SK-N-SH (cell line): ENCODE results near the gene MS4A18.

Experiments used
- EP300 ChIP-seq, 2 experiments: IDR thresholded peaks; 2 replicates each; pipeline versions ENCODE4 v1.4.0 to v1.6.1; 2012; ENCODE audit warnings: borderline replicate concordance in 1 of 2, low read depth in 1 of 2, low read length in 1 of 2
- EZH2phosphoT487 ChIP-seq: fragments of 200-600 bp; sonication (generic); IDR thresholded peaks from 2 replicates; pipeline ENCODE4 v1.6.1; 2017; ENCODE audit warnings: low read depth, mixed run types, mild to moderate bottlenecking, antibody characterized with exemption, moderate library complexity, borderline replicate concordance
- GABPA ChIP-seq: IDR thresholded peaks from 2 replicates; pipeline ENCODE4 v1.4.0; 2012; ENCODE audit warnings: low read depth, mild to moderate bottlenecking
- RAD21 ChIP-seq: IDR thresholded peaks from 2 replicates; pipeline ENCODE4 v1.6.1; 2012; ENCODE audit warnings: mild to moderate bottlenecking, low read length
- RCOR1 ChIP-seq: fragments of 150-350 bp; IDR thresholded peaks from 2 replicates; pipeline ENCODE4 v1.6.1; 2017; ENCODE audit warnings: antibody characterized with exemption, low read length
- SIN3A ChIP-seq: IDR thresholded peaks from 2 replicates; pipeline ENCODE4 v1.6.1; 2012; ENCODE audit warnings: low read depth, mild to moderate bottlenecking, low read length, moderate library complexity, borderline replicate concordance
- SMC3 ChIP-seq: IDR thresholded peaks from 2 replicates; pipeline ENCODE4 v1.6.1; 2012; ENCODE audit warnings: low read depth, low read length, improper control_type of control experiment
- TAF1 ChIP-seq: IDR thresholded peaks from 2 replicates; pipeline ENCODE4 v1.6.1; 2012; ENCODE audit warnings: low read depth, mild to moderate bottlenecking, low read length, moderate library complexity, borderline replicate concordance
- TCF12 ChIP-seq: IDR thresholded peaks from 2 replicates; pipeline ENCODE4 v1.4.0; 2012
- TF ChIP-seq, protein P1 (sequence below): fragments of 200-600 bp; sonication (generic); IDR thresholded peaks from 2 replicates; pipeline ENCODE4 v1.6.1; 2017; ENCODE audit warnings: antibody characterized with exemption, mild to moderate bottlenecking, moderate library complexity
- TF ChIP-seq, protein P2 (sequence below): IDR thresholded peaks from 2 replicates; pipeline ENCODE4 v1.6.1; 2012; ENCODE audit warnings: mild to moderate bottlenecking, low read depth, low read length, moderate library complexity
- TF ChIP-seq, protein P3 (sequence below): fragments of 150-350 bp; IDR thresholded peaks from 2 replicates; pipeline ENCODE4 v1.6.1; 2016; ENCODE audit warnings: mild to moderate bottlenecking, low read depth, low read length

DNA sequence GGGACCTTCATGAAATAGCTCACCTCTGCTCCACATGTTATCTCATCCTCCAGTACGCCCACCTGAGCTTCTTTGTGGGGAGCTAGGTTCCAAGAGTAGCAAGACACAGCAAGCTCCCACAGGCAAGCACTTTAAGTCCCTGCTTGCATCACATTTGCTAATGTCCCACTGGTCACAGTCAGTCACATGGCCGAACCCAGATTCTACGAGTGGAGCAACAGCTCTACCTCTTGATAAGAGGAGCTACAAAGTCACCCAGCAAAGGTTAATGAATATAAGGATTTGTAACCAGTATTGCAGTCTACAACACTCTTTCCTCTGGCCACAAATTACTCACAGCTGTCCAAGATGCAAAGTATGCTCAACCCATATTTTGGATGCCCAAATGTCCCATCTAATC, 16.9 kb downstream of the MS4A18 start:
- TF ChIP-seq, protein P1, sequence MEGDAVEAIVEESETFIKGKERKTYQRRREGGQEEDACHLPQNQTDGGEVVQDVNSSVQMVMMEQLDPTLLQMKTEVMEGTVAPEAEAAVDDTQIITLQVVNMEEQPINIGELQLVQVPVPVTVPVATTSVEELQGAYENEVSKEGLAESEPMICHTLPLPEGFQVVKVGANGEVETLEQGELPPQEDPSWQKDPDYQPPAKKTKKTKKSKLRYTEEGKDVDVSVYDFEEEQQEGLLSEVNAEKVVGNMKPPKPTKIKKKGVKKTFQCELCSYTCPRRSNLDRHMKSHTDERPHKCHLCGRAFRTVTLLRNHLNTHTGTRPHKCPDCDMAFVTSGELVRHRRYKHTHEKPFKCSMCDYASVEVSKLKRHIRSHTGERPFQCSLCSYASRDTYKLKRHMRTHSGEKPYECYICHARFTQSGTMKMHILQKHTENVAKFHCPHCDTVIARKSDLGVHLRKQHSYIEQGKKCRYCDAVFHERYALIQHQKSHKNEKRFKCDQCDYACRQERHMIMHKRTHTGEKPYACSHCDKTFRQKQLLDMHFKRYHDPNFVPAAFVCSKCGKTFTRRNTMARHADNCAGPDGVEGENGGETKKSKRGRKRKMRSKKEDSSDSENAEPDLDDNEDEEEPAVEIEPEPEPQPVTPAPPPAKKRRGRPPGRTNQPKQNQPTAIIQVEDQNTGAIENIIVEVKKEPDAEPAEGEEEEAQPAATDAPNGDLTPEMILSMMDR: no peak
- no peak for TF ChIP-seq SIN3A
- no peak for TF ChIP-seq RAD21
- no peak for TF ChIP-seq EP300 (IDR thresholded peaks at IDR 0.05; ENCODE audit: borderline replicate concordance in 1 of 2, low read depth in 1 of 2, low read length in 1 of 2)
- no peak for TF ChIP-seq GABPA
- TF ChIP-seq TCF12: no peak
- no peak for TF ChIP-seq TAF1
- no peak for TF ChIP-seq SMC3
- TF ChIP-seq, protein P2, sequence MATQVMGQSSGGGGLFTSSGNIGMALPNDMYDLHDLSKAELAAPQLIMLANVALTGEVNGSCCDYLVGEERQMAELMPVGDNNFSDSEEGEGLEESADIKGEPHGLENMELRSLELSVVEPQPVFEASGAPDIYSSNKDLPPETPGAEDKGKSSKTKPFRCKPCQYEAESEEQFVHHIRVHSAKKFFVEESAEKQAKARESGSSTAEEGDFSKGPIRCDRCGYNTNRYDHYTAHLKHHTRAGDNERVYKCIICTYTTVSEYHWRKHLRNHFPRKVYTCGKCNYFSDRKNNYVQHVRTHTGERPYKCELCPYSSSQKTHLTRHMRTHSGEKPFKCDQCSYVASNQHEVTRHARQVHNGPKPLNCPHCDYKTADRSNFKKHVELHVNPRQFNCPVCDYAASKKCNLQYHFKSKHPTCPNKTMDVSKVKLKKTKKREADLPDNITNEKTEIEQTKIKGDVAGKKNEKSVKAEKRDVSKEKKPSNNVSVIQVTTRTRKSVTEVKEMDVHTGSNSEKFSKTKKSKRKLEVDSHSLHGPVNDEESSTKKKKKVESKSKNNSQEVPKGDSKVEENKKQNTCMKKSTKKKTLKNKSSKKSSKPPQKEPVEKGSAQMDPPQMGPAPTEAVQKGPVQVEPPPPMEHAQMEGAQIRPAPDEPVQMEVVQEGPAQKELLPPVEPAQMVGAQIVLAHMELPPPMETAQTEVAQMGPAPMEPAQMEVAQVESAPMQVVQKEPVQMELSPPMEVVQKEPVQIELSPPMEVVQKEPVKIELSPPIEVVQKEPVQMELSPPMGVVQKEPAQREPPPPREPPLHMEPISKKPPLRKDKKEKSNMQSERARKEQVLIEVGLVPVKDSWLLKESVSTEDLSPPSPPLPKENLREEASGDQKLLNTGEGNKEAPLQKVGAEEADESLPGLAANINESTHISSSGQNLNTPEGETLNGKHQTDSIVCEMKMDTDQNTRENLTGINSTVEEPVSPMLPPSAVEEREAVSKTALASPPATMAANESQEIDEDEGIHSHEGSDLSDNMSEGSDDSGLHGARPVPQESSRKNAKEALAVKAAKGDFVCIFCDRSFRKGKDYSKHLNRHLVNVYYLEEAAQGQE: no peak
- TF ChIP-seq EZH2phosphoT487: no peak
- no peak for TF ChIP-seq RCOR1
- TF ChIP-seq, protein P3, sequence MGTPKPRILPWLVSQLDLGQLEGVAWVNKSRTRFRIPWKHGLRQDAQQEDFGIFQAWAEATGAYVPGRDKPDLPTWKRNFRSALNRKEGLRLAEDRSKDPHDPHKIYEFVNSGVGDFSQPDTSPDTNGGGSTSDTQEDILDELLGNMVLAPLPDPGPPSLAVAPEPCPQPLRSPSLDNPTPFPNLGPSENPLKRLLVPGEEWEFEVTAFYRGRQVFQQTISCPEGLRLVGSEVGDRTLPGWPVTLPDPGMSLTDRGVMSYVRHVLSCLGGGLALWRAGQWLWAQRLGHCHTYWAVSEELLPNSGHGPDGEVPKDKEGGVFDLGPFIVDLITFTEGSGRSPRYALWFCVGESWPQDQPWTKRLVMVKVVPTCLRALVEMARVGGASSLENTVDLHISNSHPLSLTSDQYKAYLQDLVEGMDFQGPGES: no peak
